RWPE1 (cell line): ENCODE data around the gene NCKAP5.

Experiments used
- CTCF ChIA-PET: fragments of 350-600 bp; sonication (Branson Sonifier 250); formaldehyde crosslinking; extraction: SDS; loops from one replicate; lab custom pipeline; 2021; lab: Yijun Ruan, JAX
- POLR2A ChIA-PET: fragments of 400-600 bp; formaldehyde crosslinking; extraction: SDS; loops from one replicate; lab custom pipeline; 2020; ENCODE audit warnings: antibody characterized with exemption; ENCODE audit not compliant: low non-redundant PET; lab: Yijun Ruan, JAX
- DNase-seq: peaks from one replicate; pipeline ENCODE4 v3.0.0; 2012; ENCODE audit warnings: low spot score
- H3K27ac ChIP-seq: fragments of 450-650 bp; 2 replicates; pipeline ENCODE4 v1.5.1; 2017
- CTCF ChIP-seq: fragments of 450-650 bp; conservative IDR thresholded peaks from 2 replicates; pipeline ENCODE4 v1.5.1; 2017; ENCODE audit warnings: low read depth, mild to moderate bottlenecking

NCKAP5 gene

GRCh38 chr2:132632000-132632649, 936.1 kb downstream of the NCKAP5 start:
- no peak overlapping the region for H3K27ac ChIP-seq
- ChIA-PET POLR2A (no interaction called here), CTCF (no interaction called here)
- DNase-seq, result no peak
- no peak for TF ChIP-seq CTCF

- ChIA-PET POLR2A (no interaction called here), CTCF (interaction anchor here (0.5 kb wide), 1 partner anchor 23 kb away, joined by 5 read pairs; no protein-coding TSS in a partner anchor)
- DNase-seq, result peak; percentile 5
- no peak for TF ChIP-seq CTCF
- H3K27ac ChIP-seq, result no peak overlapping the region
Measured at GRCh38 chr2:132627536-132627935, 940.7 kb downstream of the NCKAP5 start.

GRCh38 chr2:132623096-132623839, 945.0 kb downstream of the NCKAP5 start:
- ChIA-PET CTCF (no interaction called here), POLR2A (no interaction called here)
- no peak for TF ChIP-seq CTCF
- H3K27ac ChIP-seq, result no peak overlapping the region
- DNase-seq, result no peak
